C4-2B (cell line): ENCODE data around the gene MT1F.

Source experiments
- CTCF ChIP-seq: fragments of 450-650 bp; conservative IDR thresholded peaks from 2 replicates; pipeline ENCODE4 v1.5.1; 2017; ENCODE audit warnings: mild to moderate bottlenecking
- ZFX ChIP-seq: fragments of 450-650 bp; IDR thresholded peaks from 2 replicates; pipeline ENCODE4 v1.6.1; 2017

DNA sequence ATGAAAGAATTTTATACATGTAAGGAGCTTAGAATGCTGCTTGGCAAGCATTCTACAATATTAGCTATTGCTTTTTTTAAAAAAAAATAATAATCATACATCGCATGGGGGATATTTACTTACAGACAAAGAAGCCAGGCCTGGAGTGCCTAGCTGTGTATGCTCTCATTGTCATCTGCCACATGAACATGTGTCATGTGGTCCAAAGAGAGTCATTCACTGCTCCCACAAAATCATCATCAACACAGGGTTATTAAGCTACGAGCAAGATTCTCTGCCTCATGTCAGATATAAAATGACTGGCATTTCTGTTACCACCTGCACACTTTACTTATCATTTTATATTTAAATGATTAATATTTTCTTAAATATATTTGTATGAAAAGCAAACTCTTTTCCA lies 34.1 kb upstream of the MT1F start:
- TF ChIP-seq CTCF (no peak), ZFX (no peak)
